Fibroblast of skin of abdomen (primary cell): ENCODE measurements around the gene NTM.

ENCODE experiments used
- DNase-seq: peaks from one replicate; pipeline ENCODE4 v3.0.0-alpha.2; 2013

Gene NTM

GRCh38 chr11:131691181-131692041 lies 321.0 kb downstream of the NTM start:
- peak; percentile 32 for DNase-seq

- no peak for DNase-seq
Observed at GRCh38 chr11:131692151-131692550, 321.7 kb downstream of the NTM start.

GRCh38 chr11:131692961-131693360 lies 322.5 kb downstream of the NTM start:
- DNase-seq = no peak

DNA sequence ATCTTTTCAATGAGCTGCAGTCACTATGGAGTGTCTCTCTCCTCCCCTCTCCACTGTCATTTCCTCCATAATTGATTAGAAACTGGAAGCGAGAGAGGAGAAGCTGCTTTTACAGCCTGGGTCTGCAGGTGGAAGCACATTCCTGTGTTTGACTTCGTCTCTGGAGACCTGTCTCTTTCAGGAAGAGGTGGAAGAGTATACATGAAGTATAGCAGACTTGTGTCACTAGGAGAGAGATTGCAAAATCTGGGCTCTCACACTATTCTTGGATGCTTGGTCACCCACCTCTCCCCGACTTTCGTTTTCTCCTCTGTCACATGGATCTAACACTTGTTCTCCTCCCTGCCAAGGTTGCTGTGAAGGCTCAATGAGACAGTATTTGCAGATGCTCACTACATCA lies 323.3 kb downstream of the NTM start:
- DNase-seq = no peak

- peak; percentile 77 for DNase-seq
Observed at GRCh38 chr11:131694526-131695424, 324.4 kb downstream of the NTM start.

DNA sequence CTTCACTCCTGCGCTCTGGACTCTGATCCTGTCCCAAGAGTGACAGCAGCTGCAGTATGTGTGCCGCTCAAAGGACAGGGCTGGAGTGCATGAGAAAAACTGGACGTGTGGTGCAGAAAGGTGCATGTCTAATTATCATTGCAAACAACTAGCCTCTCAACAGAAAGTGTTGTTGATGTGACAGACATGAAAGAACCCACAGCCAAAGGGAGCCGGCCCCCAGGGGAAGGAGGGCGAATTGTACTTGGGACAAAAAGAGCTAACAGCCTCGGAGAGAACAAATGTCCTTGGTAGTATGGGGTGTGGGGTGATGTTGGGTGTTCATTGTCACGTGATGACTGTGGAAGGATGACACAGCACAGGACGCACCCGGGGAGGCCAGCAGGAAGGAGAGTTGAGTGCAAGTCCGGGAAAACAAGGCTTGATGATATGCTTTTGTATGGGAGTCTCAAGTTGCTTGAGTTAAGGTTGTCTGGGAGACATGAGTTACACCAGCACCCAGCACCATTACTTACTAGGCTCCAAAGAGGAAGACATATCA lies 325.5 kb downstream of the NTM start:
- no peak for DNase-seq

- no peak for DNase-seq
Observed at GRCh38 chr11:131696690-131697089, 326.3 kb downstream of the NTM start.

GRCh38 chr11:131703311-131703710 lies 332.9 kb downstream of the NTM start:
- no peak for DNase-seq

DNA sequence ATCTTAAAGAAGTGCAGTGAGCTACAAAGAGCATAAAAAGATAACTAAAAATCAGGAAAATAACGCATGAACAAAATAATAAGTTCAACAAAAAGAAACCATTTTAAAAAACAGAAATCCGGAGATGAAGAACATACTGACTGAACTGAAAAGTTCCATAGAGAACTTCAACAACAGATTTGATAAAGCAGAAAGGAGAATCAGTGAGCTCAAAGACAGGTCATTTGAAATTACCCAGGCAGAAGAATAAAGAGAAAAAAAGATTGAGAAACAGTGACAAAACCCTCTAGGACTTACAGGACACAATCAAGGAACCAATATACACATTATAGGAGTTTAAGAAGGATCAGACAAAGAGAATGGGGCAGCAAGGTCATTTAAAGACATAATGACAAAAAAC lies 334.3 kb downstream of the NTM start:
- DNase-seq = no peak

GRCh38 chr11:131710511-131710910 lies 340.1 kb downstream of the NTM start:
- no peak for DNase-seq

DNA sequence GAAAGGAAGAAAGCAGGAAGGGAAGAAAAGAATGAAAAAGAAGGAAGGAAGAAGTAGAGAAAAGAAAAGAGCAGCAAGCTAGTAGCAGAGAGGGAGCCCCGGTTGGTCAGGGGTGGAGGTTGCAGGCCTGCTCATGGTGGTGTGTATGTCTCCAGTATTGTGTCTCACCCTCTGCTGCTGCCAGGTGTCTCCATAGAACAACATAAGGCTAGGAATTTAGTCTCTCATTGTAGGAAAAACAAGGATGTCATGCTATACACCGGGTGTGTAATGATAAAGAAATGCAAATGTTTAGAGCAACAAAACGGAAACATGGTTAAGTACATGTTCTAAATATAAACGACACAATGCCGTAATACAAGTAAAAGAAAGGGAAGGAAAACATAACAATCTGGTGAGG lies 342.5 kb downstream of the NTM start:
- DNase-seq = no peak

- DNase-seq = no peak
Observed at GRCh38 chr11:131713529-131714134, 343.2 kb downstream of the NTM start.

DNA sequence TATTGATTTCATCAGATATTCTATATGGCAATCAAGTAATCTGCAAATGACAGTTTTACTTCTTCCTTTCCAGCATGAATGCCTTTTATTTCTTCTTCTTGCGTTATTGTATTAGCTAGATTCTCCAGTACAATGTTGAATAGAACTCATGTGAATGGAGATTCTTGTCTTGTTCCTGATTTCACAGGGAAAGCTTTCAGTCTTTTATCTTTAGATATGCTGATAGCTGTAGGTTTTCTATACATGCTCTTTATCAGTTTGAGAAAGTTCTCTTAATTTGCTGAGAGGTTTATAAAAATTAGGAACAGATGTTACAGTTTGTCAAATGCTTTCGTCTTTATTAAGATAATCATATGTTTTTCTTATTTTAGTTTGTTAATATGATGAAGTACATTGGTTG lies 347.2 kb downstream of the NTM start:
- DNase-seq = no peak

- DNase-seq = no peak
Observed at GRCh38 chr11:131723088-131723487, 352.7 kb downstream of the NTM start.

GRCh38 chr11:131724436-131724975 lies 354.1 kb downstream of the NTM start:
- no peak for DNase-seq

DNA sequence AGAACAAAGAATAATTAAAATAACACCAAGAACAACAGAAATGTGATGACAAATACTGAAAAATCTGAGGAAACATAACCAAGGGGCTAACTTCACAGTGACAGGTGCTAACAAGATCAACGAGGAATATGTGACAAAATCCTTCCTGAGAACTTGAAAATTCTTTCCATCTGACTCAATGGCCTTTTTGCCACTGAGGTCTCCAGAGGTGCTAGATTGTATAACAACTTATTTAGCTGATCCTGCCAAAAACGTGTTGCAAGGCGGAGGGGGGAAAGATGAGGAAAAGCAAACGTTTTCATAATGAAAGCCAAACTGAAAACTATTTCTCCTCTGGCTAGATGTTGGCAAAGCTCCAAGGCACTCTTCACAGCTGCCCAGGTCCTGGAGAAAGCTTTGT lies 364.5 kb downstream of the NTM start:
- DNase-seq = no peak

GRCh38 chr11:131737357-131737756 lies 366.9 kb downstream of the NTM start:
- DNase-seq = peak; percentile 12

DNA sequence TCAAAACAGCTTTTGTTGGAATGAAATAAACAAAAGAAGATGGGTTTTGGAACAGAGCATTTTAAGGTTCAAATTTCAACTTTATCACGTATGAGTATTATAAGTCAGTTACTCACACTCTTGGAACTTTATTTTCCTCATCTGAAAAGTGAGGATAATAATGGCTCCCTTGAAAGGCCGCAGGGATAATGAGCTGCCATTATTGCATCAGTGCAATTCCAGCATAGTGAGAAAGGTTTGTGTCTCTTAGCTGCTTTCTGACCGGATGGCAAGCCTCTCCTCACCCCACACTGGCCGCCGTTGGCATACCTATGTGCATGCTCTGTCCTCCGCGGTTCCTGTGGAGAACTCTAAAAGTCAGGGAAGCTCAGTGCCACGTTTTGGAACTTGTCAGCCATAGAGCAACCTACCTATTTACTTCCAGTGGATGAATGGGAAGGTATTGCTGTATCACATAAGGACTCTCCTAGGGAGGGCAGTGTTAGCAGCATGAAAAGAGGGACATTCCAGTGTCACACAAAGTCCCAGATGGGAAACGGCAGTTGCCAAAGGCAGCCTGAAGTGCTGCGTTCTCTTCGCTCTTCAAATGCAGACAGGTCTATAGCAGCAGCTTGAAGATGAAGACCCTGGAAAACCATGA lies 368.9 kb downstream of the NTM start:
- no peak for DNase-seq

GRCh38 chr11:131744847-131745246 lies 374.4 kb downstream of the NTM start:
- peak; percentile 64 for DNase-seq

- DNase-seq = peak; percentile 60
Observed at GRCh38 chr11:131745405-131745804, 375.0 kb downstream of the NTM start.

DNA sequence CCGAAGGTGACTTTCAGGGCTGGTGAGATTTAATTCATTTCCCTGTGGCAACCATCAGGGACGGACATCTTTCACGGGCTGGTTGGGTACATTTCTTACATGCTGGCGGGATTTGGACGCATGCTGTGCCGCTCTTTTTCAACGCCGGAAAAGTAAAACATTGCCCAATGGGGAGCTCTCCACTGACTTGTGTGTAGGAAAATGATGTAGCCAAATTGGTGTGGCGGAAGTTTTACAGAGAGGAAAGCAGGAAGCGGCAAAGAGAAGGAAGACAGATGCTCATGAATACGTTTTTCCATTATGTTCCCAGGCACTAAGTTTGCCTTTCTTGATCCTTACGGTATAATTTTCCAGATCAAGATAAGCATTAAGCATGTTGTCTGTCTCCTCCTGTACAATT lies 375.8 kb downstream of the NTM start:
- DNase-seq = no peak
